Smooth muscle cell (in vitro differentiated cells): ENCODE results near the gene RBM7. TPM values are rescaled to one million over a fixed set of nuclear protein-coding genes. Genes with fewer than 3 reads are reported as not detected.

Source experiments
- DNase-seq: peaks from one replicate; lab custom pipeline; 2025; ENCODE audit not compliant: unreplicated experiment; lab: John Stamatoyannopoulos, UW
- H2AFZ ChIP-seq: fragments of 200-600 bp; sonication (generic); 2 replicates; pipeline ENCODE4 v1.6.0; 2016; ENCODE audit warnings: antibody characterized with exemption, low read depth, mild to moderate bottlenecking
- H3F3A ChIP-seq: fragments of 200-600 bp; sonication (generic); 2 replicates; pipeline ENCODE4 v1.6.0; 2017; ENCODE audit warnings: antibody characterized with exemption, low read depth
- H3K27ac ChIP-seq: fragments of 200-600 bp; sonication (generic); 2 replicates; pipeline ENCODE4 v1.5.1; 2016; ENCODE audit warnings: low read depth, mild to moderate bottlenecking
- H3K27me3 ChIP-seq: fragments of 200-600 bp; sonication (generic); 2 replicates; pipeline ENCODE4 v1.6.1; 2016; ENCODE audit warnings: low read depth, mild to moderate bottlenecking
- H3K36me3 ChIP-seq: fragments of 200-600 bp; sonication (generic); 2 replicates; pipeline ENCODE4 v1.5.1; 2016; ENCODE audit warnings: low read depth
- H3K4me1 ChIP-seq: fragments of 200-600 bp; sonication (generic); 2 replicates; pipeline ENCODE4 v1.5.1; 2016; ENCODE audit warnings: low read depth
- H3K4me2 ChIP-seq: fragments of 200-600 bp; sonication (generic); 2 replicates; pipeline ENCODE4 v1.6.0; 2016; ENCODE audit warnings: mild to moderate bottlenecking
- H3K4me3 ChIP-seq: fragments of 200-600 bp; sonication (generic); 2 replicates; pipeline ENCODE4 v1.5.1; 2016; ENCODE audit warnings: mild to moderate bottlenecking
- H3K79me2 ChIP-seq: fragments of 200-600 bp; sonication (generic); 2 replicates; pipeline ENCODE4 v1.6.0; 2016; ENCODE audit warnings: low read depth, mild to moderate bottlenecking
- H3K9ac ChIP-seq: fragments of 200-600 bp; sonication (generic); 2 replicates; pipeline ENCODE4 v1.6.0; 2016; ENCODE audit warnings: low read depth
- H3K9me3 ChIP-seq: fragments of 200-600 bp; sonication (generic); replicated peaks from 2 replicates; pipeline ENCODE4 v1.5.1; 2016; ENCODE audit warnings: low read depth
- H4K20me1 ChIP-seq: fragments of 200-600 bp; sonication (generic); 2 replicates; pipeline ENCODE4 v1.6.0; 2016; ENCODE audit warnings: low read depth
- WGBS: methylation state at CpG from one replicate; pipeline ENCODE4 v1.1.7; 2016; ENCODE audit warnings: low lambda C conversion rate; 5-methylcytosine and 5-hydroxymethylcytosine counted together
- polyA plus RNA-seq: library from polyadenylated mRNA; unstranded; fragments of >200 nt; fragmentation: Nextera tagmentation; extraction: Ambion mirVana; gene quantifications from 2 replicates; pipeline ENCODE4 v1.2.1, GENCODE V29; 2016
- total RNA-seq: library from RNA; depleted of rRNA; stranded (reverse); fragments of >200 nt; gene quantifications from 2 replicates; pipeline ENCODE4 v1.2.3, GENCODE V29; 2014
- TF ChIP-seq, protein P1 (sequence below): fragments of 200-600 bp; sonication (generic); IDR thresholded peaks from 2 replicates; pipeline ENCODE4 v1.5.1; 2017; ENCODE audit warnings: borderline replicate concordance, mild to moderate bottlenecking, antibody characterized with exemption; ENCODE audit not compliant: insufficient read depth, poor library complexity, severe bottlenecking

Gene RBM7
- total and polyA plus RNA-seq, 2 experiments from 2014 or later = 47.1 to 90.9 TPM

DNA sequence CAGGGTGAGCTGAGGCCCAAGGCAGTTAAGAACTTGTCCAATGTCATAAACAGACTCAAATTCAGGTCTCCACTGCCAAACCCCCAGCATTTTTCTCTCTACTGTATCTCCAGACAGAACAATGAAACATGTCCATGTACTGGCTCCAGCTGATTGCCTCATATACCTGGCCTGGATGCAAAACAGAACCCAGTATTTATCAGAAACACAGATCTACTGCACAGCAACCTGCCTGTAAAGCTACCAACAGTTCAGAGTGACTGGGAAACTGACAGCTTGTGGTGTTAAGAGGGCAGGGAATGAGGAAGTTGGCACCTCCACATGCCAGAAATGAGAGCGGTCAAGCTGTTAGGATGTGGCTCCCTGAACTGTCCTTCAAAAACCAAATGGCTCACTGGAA, 41.8 kb upstream of the RBM7 start:
- H3K79me2 ChIP-seq = no peaks in the 10 kb centered on the region
- H3K36me3 ChIP-seq = no peaks in the 10 kb centered on the region
- no peaks in the 10 kb centered on the region for H3K4me1 ChIP-seq
- H2AFZ ChIP-seq = no peak overlapping the region
- no peaks in the 10 kb centered on the region for H3K27me3 ChIP-seq
- H3K27ac ChIP-seq = no peak overlapping the region
- no peaks in the 10 kb centered on the region for H3F3A ChIP-seq
- H3K9ac ChIP-seq = no peak overlapping the region
- 88% methylated on average over 1 of the region's 1 CpG for WGBS
- no peaks in the 10 kb centered on the region for H3K9me3 ChIP-seq
- no peak overlapping the region for H3K4me2 ChIP-seq
- TF ChIP-seq, protein P1, sequence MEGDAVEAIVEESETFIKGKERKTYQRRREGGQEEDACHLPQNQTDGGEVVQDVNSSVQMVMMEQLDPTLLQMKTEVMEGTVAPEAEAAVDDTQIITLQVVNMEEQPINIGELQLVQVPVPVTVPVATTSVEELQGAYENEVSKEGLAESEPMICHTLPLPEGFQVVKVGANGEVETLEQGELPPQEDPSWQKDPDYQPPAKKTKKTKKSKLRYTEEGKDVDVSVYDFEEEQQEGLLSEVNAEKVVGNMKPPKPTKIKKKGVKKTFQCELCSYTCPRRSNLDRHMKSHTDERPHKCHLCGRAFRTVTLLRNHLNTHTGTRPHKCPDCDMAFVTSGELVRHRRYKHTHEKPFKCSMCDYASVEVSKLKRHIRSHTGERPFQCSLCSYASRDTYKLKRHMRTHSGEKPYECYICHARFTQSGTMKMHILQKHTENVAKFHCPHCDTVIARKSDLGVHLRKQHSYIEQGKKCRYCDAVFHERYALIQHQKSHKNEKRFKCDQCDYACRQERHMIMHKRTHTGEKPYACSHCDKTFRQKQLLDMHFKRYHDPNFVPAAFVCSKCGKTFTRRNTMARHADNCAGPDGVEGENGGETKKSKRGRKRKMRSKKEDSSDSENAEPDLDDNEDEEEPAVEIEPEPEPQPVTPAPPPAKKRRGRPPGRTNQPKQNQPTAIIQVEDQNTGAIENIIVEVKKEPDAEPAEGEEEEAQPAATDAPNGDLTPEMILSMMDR = no peak
- no peak for DNase-seq
- no peak overlapping the region for H3K4me3 ChIP-seq
- no peaks in the 10 kb centered on the region for H4K20me1 ChIP-seq

DNA sequence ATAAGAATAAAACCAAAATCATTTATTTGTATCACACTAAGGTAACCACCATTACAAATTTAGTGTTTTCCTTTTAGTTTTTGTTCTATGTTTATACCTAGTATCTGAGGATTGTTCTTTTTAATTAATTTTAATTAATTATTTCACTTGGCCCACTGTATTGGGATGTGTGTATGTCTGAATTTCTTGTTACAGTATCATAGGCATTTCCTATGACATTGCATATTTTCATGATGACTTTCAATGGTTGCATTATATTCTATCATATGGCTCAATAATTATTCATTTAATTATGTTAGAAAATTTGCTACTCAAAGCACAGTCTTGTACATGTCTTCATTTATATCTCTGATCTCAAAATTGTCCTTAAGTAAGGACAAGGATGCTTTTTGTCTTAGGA, 41.1 kb upstream of the RBM7 start:
- no peaks in the 10 kb centered on the region for H3K4me1 ChIP-seq
- H3K9ac ChIP-seq = no peak overlapping the region
- no peak overlapping the region for H2AFZ ChIP-seq
- H4K20me1 ChIP-seq = no peaks in the 10 kb centered on the region
- DNase-seq = no peak
- no peaks in the 10 kb centered on the region for H3K79me2 ChIP-seq
- no peak overlapping the region for H3K4me2 ChIP-seq
- no peaks in the 10 kb centered on the region for H3K9me3 ChIP-seq
- H3F3A ChIP-seq = no peaks in the 10 kb centered on the region
- no peak overlapping the region for H3K27ac ChIP-seq
- TF ChIP-seq, protein P1 = no peak
- H3K27me3 ChIP-seq = no peaks in the 10 kb centered on the region
- no peak overlapping the region for H3K4me3 ChIP-seq
- H3K36me3 ChIP-seq = no peaks in the 10 kb centered on the region

DNA sequence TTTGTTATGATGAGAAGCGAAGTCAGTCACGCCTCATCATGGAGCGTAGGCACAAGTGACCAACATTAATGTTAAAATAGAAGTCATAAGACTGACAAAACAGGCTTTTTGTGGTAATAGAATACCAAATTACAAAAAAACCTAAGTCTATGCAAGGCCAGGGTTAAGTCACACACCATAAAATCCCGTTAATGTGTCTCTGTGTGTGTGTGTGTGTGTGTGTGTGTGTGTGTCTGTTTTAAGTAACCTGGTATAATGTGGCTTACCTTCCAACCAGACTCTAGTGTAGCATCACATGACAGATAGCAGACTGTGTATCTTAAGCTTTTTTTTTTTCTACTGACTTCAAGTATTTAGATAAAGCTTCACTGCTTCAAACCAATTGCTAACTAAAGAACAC, 38.1 kb upstream of the RBM7 start:
- Histone ChIP-seq H3K36me3 (no peaks in the 10 kb centered on the region), H3K79me2 (no peaks in the 10 kb centered on the region), H3K9ac (no peak overlapping the region), H2AFZ (no peak overlapping the region), H3F3A (no peaks in the 10 kb centered on the region), H3K4me1 (no peaks in the 10 kb centered on the region), H3K4me3 (no peak overlapping the region), H3K9me3 (no peaks in the 10 kb centered on the region), H3K4me2 (no peak overlapping the region), H4K20me1 (no peaks in the 10 kb centered on the region), H3K27ac (no peak overlapping the region), H3K27me3 (no peaks in the 10 kb centered on the region)
- WGBS = 89% methylated on average over 4 of the region's 4 CpGs
- TF ChIP-seq, protein P1 = no peak
- no peak for DNase-seq

DNA sequence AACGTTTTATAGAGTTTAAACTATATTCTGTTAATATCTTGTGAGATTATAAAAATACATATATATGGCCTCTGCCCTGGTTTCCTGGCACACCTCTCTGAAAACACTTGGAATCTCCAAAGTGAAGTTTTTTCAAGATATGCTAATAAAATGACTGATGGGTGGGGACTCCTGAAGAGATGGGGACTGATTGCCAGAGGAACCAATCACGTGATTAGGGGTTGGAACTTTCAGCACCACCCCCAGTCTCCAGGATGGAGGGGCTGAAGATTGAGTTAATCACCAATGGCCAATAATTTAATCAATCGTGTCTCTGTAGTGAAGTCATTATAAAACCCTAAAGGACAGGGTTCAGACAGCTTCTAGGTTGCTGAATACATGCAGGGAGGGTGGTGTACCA, 37.5 kb upstream of the RBM7 start:
- Histone ChIP-seq H4K20me1 (no peaks in the 10 kb centered on the region), H3K36me3 (no peaks in the 10 kb centered on the region), H3K4me1 (no peaks in the 10 kb centered on the region), H3K4me2 (no peak overlapping the region), H3F3A (no peaks in the 10 kb centered on the region), H3K27ac (no peak overlapping the region), H3K4me3 (no peak overlapping the region), H2AFZ (no peak overlapping the region), H3K9ac (no peak overlapping the region), H3K9me3 (no peaks in the 10 kb centered on the region), H3K27me3 (no peaks in the 10 kb centered on the region), H3K79me2 (no peaks in the 10 kb centered on the region)
- no peak for DNase-seq
- TF ChIP-seq, protein P1 = no peak
- 79% methylated on average over 3 of the region's 3 CpGs for WGBS
